Measurements from ENCODE around the gene AGTRAP.
A peak's percentile ranks its signal among the peaks of the same experiment; 100 is the strongest.

Gene AGTRAP

DNA sequence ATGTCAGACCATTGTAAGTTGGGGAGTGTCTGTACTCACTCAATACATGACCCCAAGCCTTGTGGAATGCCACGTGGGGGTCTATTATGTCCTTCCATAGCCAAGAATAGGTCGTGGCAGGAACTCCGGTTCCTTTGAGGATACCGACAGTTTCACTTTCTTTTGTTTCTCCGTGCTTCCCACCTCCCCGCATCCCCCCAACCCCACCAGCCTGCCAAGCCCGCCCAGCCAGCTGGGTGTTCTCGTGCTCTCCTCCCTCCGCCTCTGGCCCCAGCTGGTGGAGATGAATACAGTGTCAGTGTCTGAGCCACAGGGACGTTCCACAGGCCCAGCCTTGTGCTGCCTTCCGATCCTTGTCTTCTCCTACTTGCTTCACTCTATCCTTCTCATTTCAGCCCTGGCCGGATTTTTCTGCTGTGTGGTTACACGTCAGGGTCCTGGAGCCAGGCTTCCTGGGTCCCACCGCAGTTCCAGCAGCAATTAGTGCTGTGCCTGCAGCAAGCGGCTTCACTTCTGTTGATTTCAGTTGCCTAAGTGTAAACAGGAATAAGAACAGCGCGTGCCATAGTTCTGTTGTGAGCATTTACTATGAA is 4.1 kb upstream of the AGTRAP start:
- H3K4me3 ChIP-seq (ENCODE audit: low read depth, low read length): no peak overlapping the region
- TF ChIP-seq, protein P1, sequence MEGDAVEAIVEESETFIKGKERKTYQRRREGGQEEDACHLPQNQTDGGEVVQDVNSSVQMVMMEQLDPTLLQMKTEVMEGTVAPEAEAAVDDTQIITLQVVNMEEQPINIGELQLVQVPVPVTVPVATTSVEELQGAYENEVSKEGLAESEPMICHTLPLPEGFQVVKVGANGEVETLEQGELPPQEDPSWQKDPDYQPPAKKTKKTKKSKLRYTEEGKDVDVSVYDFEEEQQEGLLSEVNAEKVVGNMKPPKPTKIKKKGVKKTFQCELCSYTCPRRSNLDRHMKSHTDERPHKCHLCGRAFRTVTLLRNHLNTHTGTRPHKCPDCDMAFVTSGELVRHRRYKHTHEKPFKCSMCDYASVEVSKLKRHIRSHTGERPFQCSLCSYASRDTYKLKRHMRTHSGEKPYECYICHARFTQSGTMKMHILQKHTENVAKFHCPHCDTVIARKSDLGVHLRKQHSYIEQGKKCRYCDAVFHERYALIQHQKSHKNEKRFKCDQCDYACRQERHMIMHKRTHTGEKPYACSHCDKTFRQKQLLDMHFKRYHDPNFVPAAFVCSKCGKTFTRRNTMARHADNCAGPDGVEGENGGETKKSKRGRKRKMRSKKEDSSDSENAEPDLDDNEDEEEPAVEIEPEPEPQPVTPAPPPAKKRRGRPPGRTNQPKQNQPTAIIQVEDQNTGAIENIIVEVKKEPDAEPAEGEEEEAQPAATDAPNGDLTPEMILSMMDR (IDR thresholded peaks at IDR 0.05; ENCODE audit: control insufficient read depth, extremely low read depth, insufficient read depth): no peak
- DNase-seq (ENCODE audit: low read depth): no peak

DNA sequence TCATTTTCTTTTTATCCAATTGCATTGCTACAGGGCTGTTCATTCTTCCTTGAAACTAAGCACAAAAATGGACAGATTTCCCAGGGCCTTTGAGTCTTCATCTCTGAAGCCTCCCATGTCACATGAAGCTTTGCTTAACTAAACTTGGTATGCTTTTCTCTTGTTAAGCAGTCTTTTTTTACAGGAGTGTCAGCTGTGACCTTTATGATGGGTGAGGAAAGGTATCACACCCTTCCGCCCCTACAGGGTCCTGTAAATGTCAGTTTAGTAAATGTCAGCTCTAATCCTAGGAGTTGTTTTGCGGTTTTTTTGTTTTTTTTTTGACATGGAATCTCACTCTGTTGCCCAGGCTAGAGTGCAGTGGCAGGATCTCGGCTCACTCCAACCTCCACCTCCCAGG is 2.6 kb upstream of the AGTRAP start:
- no peak overlapping the region for H3K4me3 ChIP-seq (ENCODE audit: low read depth, low read length)
- DNase-seq (ENCODE audit: low read depth): no peak
- TF ChIP-seq, protein P1 (IDR thresholded peaks at IDR 0.05; ENCODE audit: control insufficient read depth, extremely low read depth, insufficient read depth): no peak

DNA sequence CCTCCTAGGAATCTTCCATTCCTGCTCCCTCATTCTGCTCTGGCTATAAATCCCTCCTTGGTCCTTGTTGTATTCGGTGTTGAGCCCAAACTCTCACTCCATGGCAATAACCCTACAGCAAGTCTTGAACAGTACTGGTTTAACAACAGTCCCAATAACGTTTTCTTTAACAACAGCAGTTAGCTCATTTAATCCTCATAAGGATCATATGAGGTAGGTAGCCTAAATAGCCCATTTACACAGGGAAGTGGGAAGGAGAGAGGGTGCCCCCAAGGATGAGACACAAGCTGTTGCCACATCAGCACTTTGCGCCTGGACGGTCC is 444 bp upstream of the AGTRAP start:
- TF ChIP-seq, protein P1 (IDR thresholded peaks at IDR 0.05; ENCODE audit: control insufficient read depth, extremely low read depth, insufficient read depth): no peak
- H3K4me3 ChIP-seq (ENCODE audit: low read depth, low read length): peak overlapping the region; percentile 88
- DNase-seq (ENCODE audit: low read depth): no peak

DNA sequence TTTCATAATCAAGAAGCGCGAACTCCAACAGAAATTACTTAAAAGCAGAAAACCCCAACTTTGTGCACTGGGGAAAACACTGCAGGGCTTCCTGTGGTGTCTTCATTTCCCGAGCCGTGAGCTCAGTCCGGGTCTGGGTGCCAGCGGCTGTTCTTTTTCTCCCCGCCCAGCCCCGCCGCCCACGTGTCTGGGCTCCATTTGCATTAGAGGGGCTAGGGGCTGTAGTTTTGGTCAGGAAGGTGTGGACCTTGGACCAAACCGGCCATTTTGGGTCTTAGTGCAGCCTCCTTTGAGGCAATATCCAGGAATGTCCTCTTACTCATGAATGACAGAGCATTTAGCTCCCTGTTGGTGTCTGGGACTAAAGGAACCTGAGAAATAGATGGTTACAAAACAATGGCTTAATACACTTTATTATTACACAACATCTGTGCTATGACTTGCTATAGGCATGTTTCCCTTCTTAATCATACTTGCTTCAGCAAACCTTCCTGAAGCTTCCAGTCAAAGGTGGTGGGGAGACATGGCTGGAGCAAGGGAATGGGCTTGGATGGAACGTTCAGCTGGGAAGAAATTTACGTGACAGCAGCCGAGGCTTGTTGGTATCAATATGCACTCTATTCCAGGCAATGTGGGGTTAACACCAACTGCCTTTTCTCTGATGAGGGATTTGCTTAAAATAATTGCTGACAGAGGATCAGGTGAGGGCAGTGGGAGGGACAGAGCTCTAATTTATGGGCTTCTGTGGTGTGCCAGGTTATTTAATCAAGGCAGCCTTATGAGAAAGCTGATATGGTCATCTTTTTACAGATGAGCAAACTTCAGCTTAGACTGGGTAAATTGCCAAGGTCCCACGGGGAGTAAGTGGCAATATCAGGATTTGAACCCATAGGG is 1.1 kb downstream of the AGTRAP start:
- TF ChIP-seq, protein P1 (IDR thresholded peaks at IDR 0.05; ENCODE audit: control insufficient read depth, extremely low read depth, insufficient read depth): no peak
- peak; percentile 99 for DNase-seq (ENCODE audit: low read depth)

DNA sequence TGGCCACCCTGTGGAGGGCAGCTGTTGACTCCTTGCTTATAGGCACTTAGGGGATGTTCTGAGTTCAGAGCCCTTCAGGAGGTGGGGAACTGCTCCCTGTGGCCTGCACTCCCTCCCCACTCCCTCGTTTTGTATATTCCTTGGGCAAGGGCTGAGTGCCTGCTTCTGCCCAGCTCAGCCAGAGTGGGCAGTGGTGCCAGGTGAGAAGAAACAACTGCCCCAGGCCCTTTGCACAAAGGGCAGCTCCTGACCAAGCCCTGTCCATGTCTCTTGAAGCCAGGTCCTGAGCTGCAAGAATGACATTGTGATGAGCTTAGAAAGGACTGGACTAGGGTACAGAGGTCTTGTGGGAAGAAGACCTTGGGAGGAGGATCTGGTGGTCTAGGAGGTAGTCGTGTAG is 2.2 kb downstream of the AGTRAP start:
- no peak for DNase-seq (ENCODE audit: low read depth)
- TF ChIP-seq, protein P1 (IDR thresholded peaks at IDR 0.05; ENCODE audit: control insufficient read depth, extremely low read depth, insufficient read depth): no peak
- peak overlapping the region; percentile 88 for H3K4me3 ChIP-seq (ENCODE audit: low read depth, low read length)

More for the DNA sequence above, 1.1 kb downstream of the AGTRAP start:
- H3K4me3 ChIP-seq (ENCODE audit: low read depth, low read length): peak overlapping the region; percentile 88

DNA sequence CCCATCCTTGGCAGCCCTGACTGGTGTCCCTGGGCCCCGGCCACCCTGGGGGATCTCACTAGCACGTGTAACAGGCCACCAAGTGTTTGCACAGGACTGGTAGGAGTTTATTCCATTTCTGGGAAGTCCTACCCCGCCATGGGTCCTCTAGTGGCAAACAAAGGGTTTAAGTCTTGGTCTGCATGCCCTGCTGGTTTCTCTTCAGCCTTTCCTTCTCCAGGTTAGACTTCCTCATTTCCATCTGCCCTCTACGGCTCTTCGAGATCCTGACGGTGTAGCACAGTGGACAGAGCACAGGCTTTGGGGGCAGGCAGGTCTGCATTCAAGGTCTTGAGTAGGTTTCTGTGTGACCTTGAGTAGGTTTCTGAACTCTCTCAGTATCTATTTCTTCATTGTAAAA is 2.8 kb downstream of the AGTRAP start:
- no peak for DNase-seq (ENCODE audit: low read depth)
- no peak overlapping the region for H3K4me3 ChIP-seq (ENCODE audit: low read depth, low read length)
- TF ChIP-seq, protein P1 (IDR thresholded peaks at IDR 0.05; ENCODE audit: control insufficient read depth, extremely low read depth, insufficient read depth): no peak
